ENCODE data around the gene APOB. TPM values are rescaled to one million over a fixed set of nuclear protein-coding genes. Genes with fewer than 3 reads are reported as not detected.

APOB gene
- total and polyA plus RNA-seq, 2 of the 13 experiments (the other 11 are each of a cell fraction or from before 2014, with no cell fraction given) = 1,569 to 2,515 TPM

DNA sequence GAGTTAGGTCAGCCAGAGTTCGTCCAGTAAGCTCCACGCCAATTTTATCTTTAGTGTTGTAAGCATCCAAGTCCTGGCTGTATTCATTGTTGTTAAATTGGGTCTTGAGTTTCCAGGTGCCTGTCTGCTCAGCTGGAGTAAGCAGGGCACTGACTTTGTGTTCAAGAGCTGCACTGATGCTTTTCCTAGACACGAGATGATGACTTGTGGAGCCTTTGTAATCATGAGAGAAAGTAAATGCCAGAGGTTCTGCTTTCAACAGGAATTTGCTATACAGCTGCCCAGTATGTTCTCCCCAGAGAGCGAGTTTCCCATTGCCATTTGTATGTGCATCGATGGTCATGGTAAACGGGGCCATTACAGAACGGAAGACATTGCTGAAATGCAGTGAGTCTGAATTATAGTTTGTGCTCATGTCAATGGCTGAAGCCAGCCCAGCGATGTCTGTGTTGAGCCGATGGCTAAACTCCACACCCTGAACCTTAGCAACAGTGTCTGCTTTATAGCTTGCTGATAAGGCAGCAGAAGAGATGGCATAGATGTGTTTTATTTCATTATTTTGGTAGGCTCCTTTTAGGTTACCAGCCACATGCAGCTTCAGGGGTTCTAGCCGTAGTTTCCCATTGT lies 32.9 kb downstream of the APOB start (continued):
- TF ChIP-seq ZNF788 (CRISPR knock-in tag; IDR thresholded peaks at IDR 0.05; ENCODE audit: borderline replicate concordance) (no peak), ZNF557 (CRISPR knock-in tag; IDR thresholded peaks at IDR 0.05) (no peak), DNMT3B (CRISPR knock-in tag; conservative IDR thresholded peaks at IDR 0.05) (0 out of 2 replicates have a peak, but pooled peaks have one; percentile 4), ZNF354B (CRISPR knock-in tag; IDR thresholded peaks at IDR 0.05) (peak; percentile 1; the same call in 1 of the 2 replicates), RBFOX2 (IDR thresholded peaks at IDR 0.05; ENCODE audit: low read depth, low read length) (peak; percentile 12), SP4 (CRISPR knock-in tag; IDR thresholded peaks at IDR 0.05) (no peak), GFI1 (CRISPR knock-in tag; IDR thresholded peaks at IDR 0.05; ENCODE audit: borderline replicate concordance) (0 out of 2 replicates have a peak, but pooled peaks have one; percentile 26), POLR2G (IDR thresholded peaks at IDR 0.05; ENCODE audit: low read depth, low read length) (peak; percentile 75), ZSCAN20 (CRISPR knock-in tag; IDR thresholded peaks at IDR 0.05; ENCODE audit: borderline replicate concordance) (no peak), ZNF629 (CRISPR knock-in tag; conservative IDR thresholded peaks at IDR 0.05) (no peak), NCOA5 (CRISPR knock-in tag; IDR thresholded peaks at IDR 0.05) (peak; percentile 78), NR2F2 (IDR thresholded peaks at IDR 0.05; ENCODE audit: borderline replicate concordance, low read depth) (peak; percentile 28; the same call in 1 of the 2 replicates), TMF1 (CRISPR knock-in tag; IDR thresholded peaks at IDR 0.05; ENCODE audit: low read depth) (peak; percentile 48), TAF15 (IDR thresholded peaks at IDR 0.05; ENCODE audit: low read depth, low read length, poor library complexity, severe bottlenecking) (no peak), ZNF136 (CRISPR knock-in tag; IDR thresholded peaks at IDR 0.05; ENCODE audit: low read depth) (0 out of 2 replicates have a peak, but pooled peaks have one; percentile 43), ZKSCAN1 (IDR thresholded peaks at IDR 0.05; ENCODE audit: low read length) (no peak), HOXA5 (CRISPR knock-in tag; IDR thresholded peaks at IDR 0.05) (0 out of 2 replicates have a peak, but pooled peaks have one; percentile 49), ZNF282 (IDR thresholded peaks at IDR 0.05; ENCODE audit: partially characterized antibody) (no peak), CENPT (CRISPR knock-in tag; IDR thresholded peaks at IDR 0.05; ENCODE audit: low read depth) (no peak), TCF7 (IDR thresholded peaks at IDR 0.05; ENCODE audit: low read depth) (no peak), MAFF (IDR thresholded peaks at IDR 0.05; ENCODE audit: low read depth, low read length) (no peak)
- TF ChIP-seq, protein P1, sequence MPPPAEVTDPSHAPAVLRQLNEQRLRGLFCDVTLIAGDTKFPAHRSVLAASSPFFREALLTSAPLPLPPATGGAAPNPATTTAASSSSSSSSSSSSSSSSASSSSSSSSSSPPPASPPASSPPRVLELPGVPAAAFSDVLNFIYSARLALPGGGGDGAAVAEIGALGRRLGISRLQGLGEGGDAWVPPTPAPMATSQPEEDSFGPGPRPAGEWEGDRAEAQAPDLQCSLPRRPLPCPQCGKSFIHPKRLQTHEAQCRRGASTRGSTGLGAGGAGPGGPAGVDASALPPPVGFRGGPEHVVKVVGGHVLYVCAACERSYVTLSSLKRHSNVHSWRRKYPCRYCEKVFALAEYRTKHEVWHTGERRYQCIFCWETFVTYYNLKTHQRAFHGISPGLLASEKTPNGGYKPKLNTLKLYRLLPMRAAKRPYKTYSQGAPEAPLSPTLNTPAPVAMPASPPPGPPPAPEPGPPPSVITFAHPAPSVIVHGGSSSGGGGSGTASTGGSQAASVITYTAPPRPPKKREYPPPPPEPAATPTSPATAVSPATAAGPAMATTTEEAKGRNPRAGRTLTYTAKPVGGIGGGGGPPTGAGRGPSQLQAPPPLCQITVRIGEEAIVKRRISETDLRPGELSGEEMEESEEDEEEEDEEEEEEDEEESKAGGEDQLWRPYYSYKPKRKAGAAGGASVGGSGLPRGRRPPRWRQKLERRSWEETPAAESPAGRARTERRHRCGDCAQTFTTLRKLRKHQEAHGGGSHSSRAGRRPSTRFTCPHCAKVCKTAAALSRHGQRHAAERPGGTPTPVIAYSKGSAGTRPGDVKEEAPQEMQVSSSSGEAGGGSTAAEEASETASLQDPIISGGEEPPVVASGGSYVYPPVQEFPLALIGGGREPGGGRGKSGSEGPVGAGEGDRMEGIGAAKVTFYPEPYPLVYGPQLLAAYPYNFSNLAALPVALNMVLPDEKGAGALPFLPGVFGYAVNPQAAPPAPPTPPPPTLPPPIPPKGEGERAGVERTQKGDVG (CRISPR knock-in tag; IDR thresholded peaks at IDR 0.05; ENCODE audit: borderline replicate concordance) = no peak
- TF ChIP-seq, protein P2, sequence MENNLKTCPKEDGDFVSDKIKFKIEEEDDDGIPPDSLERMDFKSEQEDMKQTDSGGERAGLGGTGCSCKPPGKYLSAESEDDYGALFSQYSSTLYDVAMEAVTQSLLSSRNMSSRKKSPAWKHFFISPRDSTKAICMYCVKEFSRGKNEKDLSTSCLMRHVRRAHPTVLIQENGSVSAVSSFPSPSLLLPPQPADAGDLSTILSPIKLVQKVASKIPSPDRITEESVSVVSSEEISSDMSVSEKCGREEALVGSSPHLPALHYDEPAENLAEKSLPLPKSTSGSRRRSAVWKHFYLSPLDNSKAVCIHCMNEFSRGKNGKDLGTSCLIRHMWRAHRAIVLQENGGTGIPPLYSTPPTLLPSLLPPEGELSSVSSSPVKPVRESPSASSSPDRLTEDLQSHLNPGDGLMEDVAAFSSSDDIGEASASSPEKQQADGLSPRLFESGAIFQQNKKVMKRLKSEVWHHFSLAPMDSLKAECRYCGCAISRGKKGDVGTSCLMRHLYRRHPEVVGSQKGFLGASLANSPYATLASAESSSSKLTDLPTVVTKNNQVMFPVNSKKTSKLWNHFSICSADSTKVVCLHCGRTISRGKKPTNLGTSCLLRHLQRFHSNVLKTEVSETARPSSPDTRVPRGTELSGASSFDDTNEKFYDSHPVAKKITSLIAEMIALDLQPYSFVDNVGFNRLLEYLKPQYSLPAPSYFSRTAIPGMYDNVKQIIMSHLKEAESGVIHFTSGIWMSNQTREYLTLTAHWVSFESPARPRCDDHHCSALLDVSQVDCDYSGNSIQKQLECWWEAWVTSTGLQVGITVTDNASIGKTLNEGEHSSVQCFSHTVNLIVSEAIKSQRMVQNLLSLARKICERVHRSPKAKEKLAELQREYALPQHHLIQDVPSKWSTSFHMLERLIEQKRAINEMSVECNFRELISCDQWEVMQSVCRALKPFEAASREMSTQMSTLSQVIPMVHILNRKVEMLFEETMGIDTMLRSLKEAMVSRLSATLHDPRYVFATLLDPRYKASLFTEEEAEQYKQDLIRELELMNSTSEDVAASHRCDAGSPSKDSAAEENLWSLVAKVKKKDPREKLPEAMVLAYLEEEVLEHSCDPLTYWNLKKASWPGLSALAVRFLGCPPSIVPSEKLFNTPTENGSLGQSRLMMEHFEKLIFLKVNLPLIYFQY (CRISPR knock-in tag; IDR thresholded peaks at IDR 0.05; ENCODE audit: borderline replicate concordance) = no peak

Measured in HepG2 (cell line).